Measurements from ENCODE around the gene NMB.

GRCh38 chr15:84659904-84660781 is 2.1 kb upstream of the NMB start:
- TF ChIP-seq POLR2A (IDR thresholded peaks at IDR 0.05) (no peak), EP300 (IDR thresholded peaks at IDR 0.05) (no peak)
- TF ChIP-seq, protein P1, sequence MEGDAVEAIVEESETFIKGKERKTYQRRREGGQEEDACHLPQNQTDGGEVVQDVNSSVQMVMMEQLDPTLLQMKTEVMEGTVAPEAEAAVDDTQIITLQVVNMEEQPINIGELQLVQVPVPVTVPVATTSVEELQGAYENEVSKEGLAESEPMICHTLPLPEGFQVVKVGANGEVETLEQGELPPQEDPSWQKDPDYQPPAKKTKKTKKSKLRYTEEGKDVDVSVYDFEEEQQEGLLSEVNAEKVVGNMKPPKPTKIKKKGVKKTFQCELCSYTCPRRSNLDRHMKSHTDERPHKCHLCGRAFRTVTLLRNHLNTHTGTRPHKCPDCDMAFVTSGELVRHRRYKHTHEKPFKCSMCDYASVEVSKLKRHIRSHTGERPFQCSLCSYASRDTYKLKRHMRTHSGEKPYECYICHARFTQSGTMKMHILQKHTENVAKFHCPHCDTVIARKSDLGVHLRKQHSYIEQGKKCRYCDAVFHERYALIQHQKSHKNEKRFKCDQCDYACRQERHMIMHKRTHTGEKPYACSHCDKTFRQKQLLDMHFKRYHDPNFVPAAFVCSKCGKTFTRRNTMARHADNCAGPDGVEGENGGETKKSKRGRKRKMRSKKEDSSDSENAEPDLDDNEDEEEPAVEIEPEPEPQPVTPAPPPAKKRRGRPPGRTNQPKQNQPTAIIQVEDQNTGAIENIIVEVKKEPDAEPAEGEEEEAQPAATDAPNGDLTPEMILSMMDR (IDR thresholded peaks at IDR 0.05): no peak
